ENCODE data around the gene LINC00305. TPM values are rescaled to one million over a fixed set of nuclear protein-coding genes. Genes with fewer than 3 reads are reported as not detected.

Gene LINC00305
- total and polyA plus RNA-seq, 10 of the 15 experiments (the other 5 are each of a cell fraction or from before 2014, with no cell fraction given), result 0.11 to 19.4 (median 0.26) TPM; not detected in 7

- TF ChIP-seq, protein P1, sequence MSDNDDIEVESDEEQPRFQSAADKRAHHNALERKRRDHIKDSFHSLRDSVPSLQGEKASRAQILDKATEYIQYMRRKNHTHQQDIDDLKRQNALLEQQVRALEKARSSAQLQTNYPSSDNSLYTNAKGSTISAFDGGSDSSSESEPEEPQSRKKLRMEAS (IDR thresholded peaks at IDR 0.05; ENCODE audit: low read depth, low read length), result no peak
- TF ChIP-seq IRF5 (IDR thresholded peaks at IDR 0.05; ENCODE audit: borderline replicate concordance), result no peak
- TF ChIP-seq NBN (IDR thresholded peaks at IDR 0.05), result no peak
- TF ChIP-seq POLR2AphosphoS2 (IDR thresholded peaks at IDR 0.05; ENCODE audit: low read depth, low read length), result no peak
- no peak for TF ChIP-seq NRF1 (conservative IDR thresholded peaks at IDR 0.05; ENCODE audit: low read depth, low read length)
- TF ChIP-seq BCL11A (IDR thresholded peaks at IDR 0.05; ENCODE audit: low read depth, low read length), result no peak
- no peak for TF ChIP-seq STAT3 (IDR thresholded peaks at IDR 0.05; ENCODE audit: low read depth, low read length)
- TF ChIP-seq, protein P2, sequence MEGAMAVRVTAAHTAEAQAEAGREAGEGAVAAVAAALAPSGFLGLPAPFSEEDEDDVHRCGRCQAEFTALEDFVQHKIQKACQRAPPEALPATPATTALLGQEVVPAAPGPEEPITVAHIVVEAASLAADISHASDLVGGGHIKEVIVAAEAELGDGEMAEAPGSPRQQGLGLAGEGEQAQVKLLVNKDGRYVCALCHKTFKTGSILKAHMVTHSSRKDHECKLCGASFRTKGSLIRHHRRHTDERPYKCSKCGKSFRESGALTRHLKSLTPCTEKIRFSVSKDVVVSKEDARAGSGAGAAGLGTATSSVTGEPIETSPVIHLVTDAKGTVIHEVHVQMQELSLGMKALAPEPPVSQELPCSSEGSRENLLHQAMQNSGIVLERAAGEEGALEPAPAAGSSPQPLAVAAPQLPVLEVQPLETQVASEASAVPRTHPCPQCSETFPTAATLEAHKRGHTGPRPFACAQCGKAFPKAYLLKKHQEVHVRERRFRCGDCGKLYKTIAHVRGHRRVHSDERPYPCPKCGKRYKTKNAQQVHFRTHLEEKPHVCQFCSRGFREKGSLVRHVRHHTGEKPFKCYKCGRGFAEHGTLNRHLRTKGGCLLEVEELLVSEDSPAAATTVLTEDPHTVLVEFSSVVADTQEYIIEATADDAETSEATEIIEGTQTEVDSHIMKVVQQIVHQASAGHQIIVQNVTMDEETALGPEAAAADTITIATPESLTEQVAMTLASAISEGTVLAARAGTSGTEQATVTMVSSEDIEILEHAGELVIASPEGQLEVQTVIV (IDR thresholded peaks at IDR 0.05; ENCODE audit: borderline replicate concordance, partially characterized antibody), result no peak
- no peak for TF ChIP-seq EP300 (IDR thresholded peaks at IDR 0.05; ENCODE audit: borderline replicate concordance in 1 of 2, control insufficient read depth in 1 of 2, low read depth in 2 of 2, low read length in 2 of 2)
- TF ChIP-seq, protein P3, sequence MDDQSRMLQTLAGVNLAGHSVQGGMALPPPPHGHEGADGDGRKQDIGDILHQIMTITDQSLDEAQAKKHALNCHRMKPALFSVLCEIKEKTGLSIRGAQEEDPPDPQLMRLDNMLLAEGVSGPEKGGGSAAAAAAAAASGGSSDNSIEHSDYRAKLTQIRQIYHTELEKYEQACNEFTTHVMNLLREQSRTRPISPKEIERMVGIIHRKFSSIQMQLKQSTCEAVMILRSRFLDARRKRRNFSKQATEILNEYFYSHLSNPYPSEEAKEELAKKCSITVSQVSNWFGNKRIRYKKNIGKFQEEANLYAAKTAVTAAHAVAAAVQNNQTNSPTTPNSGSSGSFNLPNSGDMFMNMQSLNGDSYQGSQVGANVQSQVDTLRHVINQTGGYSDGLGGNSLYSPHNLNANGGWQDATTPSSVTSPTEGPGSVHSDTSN (IDR thresholded peaks at IDR 0.05; ENCODE audit: insufficient replicate concordance, low read depth, low read length), result no peak
- TF ChIP-seq PAX8 (IDR thresholded peaks at IDR 0.05), result no peak
- no peak for TF ChIP-seq MEF2B (IDR thresholded peaks at IDR 0.05; ENCODE audit: partially characterized antibody, poor library complexity, severe bottlenecking)
- no peak for TF ChIP-seq NFYB (IDR thresholded peaks at IDR 0.05; ENCODE audit: insufficient read depth, low read depth, low read length)
- TF ChIP-seq EZH2 (IDR thresholded peaks at IDR 0.05; ENCODE audit: borderline replicate concordance, control insufficient read depth, low read depth, low read length), result no peak
- TF ChIP-seq ESRRA (IDR thresholded peaks at IDR 0.05; ENCODE audit: low read length), result no peak
- TF ChIP-seq NFXL1 (IDR thresholded peaks at IDR 0.05; ENCODE audit: borderline replicate concordance), result no peak
Measured at GRCh38 chr18:64171576-64171975, 22.7 kb upstream of the LINC00305 start (continued).

Data from GM12878 (cell line).